A549 treated with GW870086 at 1 μM for 4 hours (cell line): ENCODE results near the gene MAL. TPM values are rescaled to one million over a fixed set of nuclear protein-coding genes. Genes with fewer than 3 reads are reported as not detected.

ENCODE experiments used
- total RNA-seq: library from RNA; stranded (reverse); fragments of 200-300 nt; extraction: Qiagen RNA extraction; gene quantifications from 5 replicates; pipeline ENCODE4 v1.2.3, GENCODE V29; 2022; ENCODE audit warnings: low read depth

MAL gene
- total RNA-seq: not detected in 5 replicates

DNA sequence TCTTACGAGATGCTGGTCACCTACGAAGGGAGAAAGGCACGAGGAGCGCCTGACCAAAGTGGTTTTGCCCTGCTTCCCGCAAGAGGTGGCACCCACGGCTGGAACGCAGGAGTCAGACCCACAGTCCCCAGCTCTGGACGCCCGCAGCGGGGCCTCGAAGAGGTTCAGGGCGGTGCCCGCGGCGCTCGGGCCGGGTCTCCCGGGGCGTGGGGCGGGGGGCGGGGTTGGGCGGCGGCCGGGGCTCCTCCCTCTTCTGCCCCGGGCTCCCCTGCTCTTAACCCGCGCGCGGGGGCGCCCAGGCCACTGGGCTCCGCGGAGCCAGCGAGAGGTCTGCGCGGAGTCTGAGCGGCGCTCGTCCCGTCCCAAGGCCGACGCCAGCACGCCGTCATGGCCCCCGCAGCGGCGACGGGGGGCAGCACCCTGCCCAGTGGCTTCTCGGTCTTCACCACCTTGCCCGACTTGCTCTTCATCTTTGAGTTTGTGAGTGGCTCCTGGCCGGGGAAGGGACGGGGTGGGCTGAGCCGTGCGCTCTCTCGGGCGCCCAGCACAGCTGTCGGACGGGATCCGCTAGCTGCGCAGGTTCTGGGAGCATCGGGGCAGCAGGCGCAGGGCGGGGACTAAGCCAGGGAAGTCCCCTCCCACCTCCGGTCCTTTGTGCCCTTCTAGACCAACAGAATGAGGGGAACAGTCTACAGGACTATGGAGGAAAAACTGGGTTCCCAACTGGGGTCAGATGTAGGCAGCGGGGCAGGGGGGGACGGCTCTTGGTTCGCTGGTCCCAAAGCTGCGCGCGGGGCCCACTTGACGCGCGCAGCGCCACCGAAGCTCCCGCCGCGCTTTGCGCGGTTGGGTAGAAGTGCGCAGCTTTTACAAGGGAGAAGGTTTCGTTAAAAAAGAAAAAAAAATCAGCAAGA is at the start of gene MAL:
Gene MAL (plus strand): TSS at position 303 of the 914 bp plus-strand sequence. CDS start 85 bp downstream, at position 388.

Other genes starting within 250 kb of the MAL start
- not detected in 5 replicates for gene TEKT4, start 154.3 kb upstream of the MAL start, total RNA-seq
- 70.1 to 77.3 TPM (median 74.0 TPM) in 5 replicates for gene MRPS5, start 96.1 kb downstream of the MAL start, total RNA-seq
- gene ZNF514, start 134.1 kb downstream of the MAL start, total RNA-seq: 4.3 to 7.4 TPM (median 6.8 TPM) in 5 replicates
- gene ZNF2, start 140.1 kb downstream of the MAL start, total RNA-seq: 2.6 to 4.5 TPM (median 3.4 TPM) in 5 replicates
- gene ZNF892, start 181.8 kb downstream of the MAL start, total RNA-seq: 0.26 to 0.69 TPM (median 0.43 TPM) in 5 replicates
- 0.03 to 0.32 TPM (median 0.18 TPM) in 4 of 5 replicates, not detected in the other for gene PROM2, start 248.7 kb downstream of the MAL start, total RNA-seq